ENCODE results near the gene IQCK. TPM values are rescaled to one million over a fixed set of nuclear protein-coding genes. Genes with fewer than 3 reads are reported as not detected.

The IQCK gene
- total RNA-seq, 2 experiments from 2014 or later, result 3.3 to 4.0 TPM

- Mint-ChIP-seq H3K4me3 (no peak overlapping the region), H3K9me3 (peaks cover 12% of the 10 kb centered on the region), H3K36me3 (peaks cover 6% of the 10 kb centered on the region), H3K27ac (no peak overlapping the region), H3K4me1 (peaks cover 9% of the 10 kb centered on the region), H3K27me3 (no peaks in the 10 kb centered on the region)
- DNase-seq, result no peak
These were observed 91.6 kb downstream of the IQCK start for GRCh38 chr16:19809693-19810092.

- DNase-seq, result no peak
- H3K36me3 Mint-ChIP-seq, result peaks cover 2% of the 10 kb centered on the region
- H3K27me3 Mint-ChIP-seq, result no peaks in the 10 kb centered on the region
- peaks cover 4% of the 10 kb centered on the region for H3K9me3 Mint-ChIP-seq
- no peak overlapping the region for H3K4me3 Mint-ChIP-seq
- H3K27ac Mint-ChIP-seq, result no peak overlapping the region
- H3K4me1 Mint-ChIP-seq, result peaks cover 3% of the 10 kb centered on the region
These were observed 93.0 kb downstream of the IQCK start for GRCh38 chr16:19810817-19811731.

GRCh38 chr16:19812986-19813385, 94.9 kb downstream of the IQCK start:
- H3K27ac Mint-ChIP-seq, result no peak overlapping the region
- peaks cover 4% of the 10 kb centered on the region for H3K9me3 Mint-ChIP-seq
- no peak overlapping the region for H3K4me3 Mint-ChIP-seq
- peaks cover 3% of the 10 kb centered on the region for H3K4me1 Mint-ChIP-seq
- H3K36me3 Mint-ChIP-seq, result peaks cover 2% of the 10 kb centered on the region
- no peak for DNase-seq
- no peaks in the 10 kb centered on the region for H3K27me3 Mint-ChIP-seq

GRCh38 chr16:19815418-19815817, 97.3 kb downstream of the IQCK start:
- Mint-ChIP-seq H3K36me3 (peaks cover 2% of the 10 kb centered on the region), H3K9me3 (peaks cover 4% of the 10 kb centered on the region), H3K4me1 (no peaks in the 10 kb centered on the region), H3K27me3 (no peaks in the 10 kb centered on the region), H3K4me3 (no peak overlapping the region), H3K27ac (no peak overlapping the region)
- no peak for DNase-seq

GRCh38 chr16:19817122-19817521, 99.1 kb downstream of the IQCK start:
- H3K27ac Mint-ChIP-seq, result no peak overlapping the region
- no peak for DNase-seq
- H3K9me3 Mint-ChIP-seq, result peaks cover 4% of the 10 kb centered on the region
- no peak overlapping the region for H3K4me3 Mint-ChIP-seq
- no peaks in the 10 kb centered on the region for H3K4me1 Mint-ChIP-seq
- H3K27me3 Mint-ChIP-seq, result no peaks in the 10 kb centered on the region
- H3K36me3 Mint-ChIP-seq, result peaks cover 2% of the 10 kb centered on the region

- no peak overlapping the region for H3K4me3 Mint-ChIP-seq
- H3K4me1 Mint-ChIP-seq, result no peaks in the 10 kb centered on the region
- H3K36me3 Mint-ChIP-seq, result peaks cover 2% of the 10 kb centered on the region
- no peaks in the 10 kb centered on the region for H3K27me3 Mint-ChIP-seq
- H3K27ac Mint-ChIP-seq, result no peak overlapping the region
- DNase-seq, result no peak
- peaks cover 4% of the 10 kb centered on the region for H3K9me3 Mint-ChIP-seq
These were observed 99.8 kb downstream of the IQCK start for GRCh38 chr16:19817875-19818274.

- no peaks in the 10 kb centered on the region for H3K9me3 Mint-ChIP-seq
- no peaks in the 10 kb centered on the region for H3K4me1 Mint-ChIP-seq
- H3K27me3 Mint-ChIP-seq, result no peaks in the 10 kb centered on the region
- peaks cover 2% of the 10 kb centered on the region for H3K36me3 Mint-ChIP-seq
- no peak overlapping the region for H3K4me3 Mint-ChIP-seq
- no peak for DNase-seq
- H3K27ac Mint-ChIP-seq, result no peak overlapping the region
These were observed 104.5 kb downstream of the IQCK start for GRCh38 chr16:19822533-19822932.

GRCh38 chr16:19823322-19823721, 105.3 kb downstream of the IQCK start:
- Mint-ChIP-seq H3K36me3 (peaks cover 3% of the 10 kb centered on the region), H3K4me1 (no peaks in the 10 kb centered on the region), H3K4me3 (no peak overlapping the region), H3K27me3 (no peaks in the 10 kb centered on the region), H3K27ac (no peak overlapping the region), H3K9me3 (no peaks in the 10 kb centered on the region)
- DNase-seq, result no peak

GRCh38 chr16:19824216-19824615, 106.1 kb downstream of the IQCK start:
- no peak overlapping the region for H3K4me3 Mint-ChIP-seq
- H3K27ac Mint-ChIP-seq, result no peak overlapping the region
- DNase-seq, result no peak
- H3K27me3 Mint-ChIP-seq, result no peaks in the 10 kb centered on the region
- H3K36me3 Mint-ChIP-seq, result peaks cover 3% of the 10 kb centered on the region
- no peaks in the 10 kb centered on the region for H3K9me3 Mint-ChIP-seq
- no peaks in the 10 kb centered on the region for H3K4me1 Mint-ChIP-seq

- Mint-ChIP-seq H3K4me1 (no peaks in the 10 kb centered on the region), H3K27ac (no peak overlapping the region), H3K27me3 (no peaks in the 10 kb centered on the region), H3K4me3 (no peak overlapping the region), H3K9me3 (no peaks in the 10 kb centered on the region), H3K36me3 (peaks cover 3% of the 10 kb centered on the region)
- no peak for DNase-seq
These were observed 112.0 kb downstream of the IQCK start for GRCh38 chr16:19829844-19830692.

GRCh38 chr16:19830902-19831560, 113.0 kb downstream of the IQCK start:
- Mint-ChIP-seq H3K4me3 (no peak overlapping the region), H3K27ac (no peak overlapping the region), H3K4me1 (no peaks in the 10 kb centered on the region), H3K27me3 (no peaks in the 10 kb centered on the region), H3K36me3 (peaks cover 3% of the 10 kb centered on the region), H3K9me3 (no peaks in the 10 kb centered on the region)
- no peak for DNase-seq

GRCh38 chr16:19831678-19832077, 113.6 kb downstream of the IQCK start:
- Mint-ChIP-seq H3K36me3 (peaks cover 3% of the 10 kb centered on the region), H3K9me3 (no peaks in the 10 kb centered on the region), H3K27me3 (no peaks in the 10 kb centered on the region), H3K4me1 (no peaks in the 10 kb centered on the region), H3K4me3 (no peak overlapping the region), H3K27ac (no peak overlapping the region)
- DNase-seq, result no peak

- H3K36me3 Mint-ChIP-seq, result no peaks in the 10 kb centered on the region
- DNase-seq, result no peak
- H3K4me3 Mint-ChIP-seq, result no peak overlapping the region
- no peaks in the 10 kb centered on the region for H3K27me3 Mint-ChIP-seq
- no peak overlapping the region for H3K27ac Mint-ChIP-seq
- no peaks in the 10 kb centered on the region for H3K4me1 Mint-ChIP-seq
- H3K9me3 Mint-ChIP-seq, result no peaks in the 10 kb centered on the region
These were observed 115.1 kb downstream of the IQCK start for GRCh38 chr16:19833176-19833575.

- H3K36me3 Mint-ChIP-seq, result no peaks in the 10 kb centered on the region
- no peak overlapping the region for H3K4me3 Mint-ChIP-seq
- no peaks in the 10 kb centered on the region for H3K9me3 Mint-ChIP-seq
- H3K27me3 Mint-ChIP-seq, result no peaks in the 10 kb centered on the region
- DNase-seq, result no peak
- no peaks in the 10 kb centered on the region for H3K4me1 Mint-ChIP-seq
- no peak overlapping the region for H3K27ac Mint-ChIP-seq
These were observed 115.5 kb downstream of the IQCK start for GRCh38 chr16:19833581-19833980.

GRCh38 chr16:19835196-19835595, 117.1 kb downstream of the IQCK start:
- no peaks in the 10 kb centered on the region for H3K4me1 Mint-ChIP-seq
- no peak for DNase-seq
- no peaks in the 10 kb centered on the region for H3K36me3 Mint-ChIP-seq
- H3K4me3 Mint-ChIP-seq, result no peak overlapping the region
- no peak overlapping the region for H3K27ac Mint-ChIP-seq
- no peaks in the 10 kb centered on the region for H3K9me3 Mint-ChIP-seq
- H3K27me3 Mint-ChIP-seq, result no peaks in the 10 kb centered on the region

Measured in activated naive CD8-positive, alpha-beta T cell treated with anti-CD3 and anti-CD28 coated beads for 36 hours (primary cell).